Measurements from ENCODE around the gene FAM234A.

Gene FAM234A

GRCh38 chr16:305916-306626 is 71.5 kb downstream of the FAM234A start:
- DNase-seq: no peak

GRCh38 chr16:306911-307370 is 72.3 kb downstream of the FAM234A start:
- no peak for DNase-seq

DNA sequence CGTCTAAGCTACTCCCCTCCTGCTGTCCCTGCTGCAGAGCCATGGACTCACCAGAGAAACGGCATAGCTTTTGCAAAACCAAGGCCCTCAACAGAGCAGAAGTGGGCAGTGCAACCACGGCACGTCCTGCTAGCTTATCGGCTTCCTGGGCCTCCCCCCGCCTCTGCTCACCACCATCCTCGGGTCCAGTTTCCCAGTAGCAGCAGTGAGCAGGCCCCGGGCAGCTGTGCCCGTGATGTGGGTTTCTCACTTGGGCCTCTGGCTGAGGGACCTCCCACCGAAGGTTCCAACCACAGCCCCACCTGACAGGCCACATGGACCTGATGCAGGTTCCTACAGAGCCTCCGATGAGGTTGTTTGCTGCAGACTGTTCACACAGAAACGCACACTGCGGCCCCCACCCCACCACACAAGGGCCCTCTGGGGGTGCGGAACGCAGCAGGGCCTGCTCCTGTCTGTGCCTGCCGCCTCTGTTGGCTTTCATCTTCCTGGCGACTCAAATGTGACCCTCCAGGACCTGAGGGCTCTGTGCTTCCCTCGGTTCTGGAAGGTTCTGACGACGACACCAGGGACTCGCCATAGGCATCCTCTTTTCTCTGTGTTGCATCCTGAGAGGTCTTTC is 73.2 kb downstream of the FAM234A start:
- DNase-seq: no peak

GRCh38 chr16:309476-309875 is 74.9 kb downstream of the FAM234A start:
- no peak for DNase-seq

GRCh38 chr16:311725-312124 is 77.1 kb downstream of the FAM234A start:
- DNase-seq: no peak

GRCh38 chr16:314351-314750 is 79.7 kb downstream of the FAM234A start:
- no peak for DNase-seq

- no peak for DNase-seq
Observed at GRCh38 chr16:314795-315299, 80.2 kb downstream of the FAM234A start.
